GM18873 (cell line): Measurements from ENCODE around the gene RAB40A.
"Not testable (repeated sequence)": the region's sequence is repeated elsewhere in the genome, so short reads cannot be mapped to it uniquely, and the experiment has no call there.

ENCODE experiments used
- ATAC-seq: cut with Tn5 transposase; IDR thresholded peaks from one replicate; pipeline ENCODE4 v1.9.1; 2021; ENCODE audit warnings: mild to moderate bottlenecking, moderate library complexity, moderate number of reproducible peaks; ENCODE audit not compliant: unreplicated experiment, low FRiP score

Gene RAB40A

GRCh38 chrX:103524747-103525146 lies 5.5 kb upstream of the RAB40A start:
- ATAC-seq: no peak

- ATAC-seq: no peak
These were observed 4.3 kb upstream of the RAB40A start for GRCh38 chrX:103523605-103524004.

- ATAC-seq: no peak
These were observed 1.1 kb upstream of the RAB40A start for GRCh38 chrX:103520386-103520785.

GRCh38 chrX:103518571-103518970 lies 718 bp downstream of the RAB40A start:
- no peak for ATAC-seq

- ATAC-seq: no peak
These were observed 2.0 kb downstream of the RAB40A start for GRCh38 chrX:103517246-103517645.

- ATAC-seq: no peak
These were observed 5.7 kb downstream of the RAB40A start for GRCh38 chrX:103513476-103514108.

- ATAC-seq: no peak
These were observed 6.2 kb downstream of the RAB40A start for GRCh38 chrX:103513067-103513466.

- no peak for ATAC-seq
These were observed 9.3 kb downstream of the RAB40A start for GRCh38 chrX:103510031-103510430.

- ATAC-seq: no peak
These were observed 15.5 kb downstream of the RAB40A start for GRCh38 chrX:103503853-103504207.

GRCh38 chrX:103503163-103503852 lies 16.0 kb downstream of the RAB40A start:
- no peak for ATAC-seq

- ATAC-seq: no peak
These were observed 20.5 kb downstream of the RAB40A start for GRCh38 chrX:103498786-103499185.

GRCh38 chrX:103495786-103496185 lies 23.5 kb downstream of the RAB40A start:
- ATAC-seq: no peak

GRCh38 chrX:103493578-103493977 lies 25.7 kb downstream of the RAB40A start:
- not testable (repeated sequence) for ATAC-seq

GRCh38 chrX:103489733-103490132 lies 29.6 kb downstream of the RAB40A start:
- ATAC-seq: not testable (repeated sequence)

- ATAC-seq: no peak
These were observed 30.5 kb downstream of the RAB40A start for GRCh38 chrX:103488794-103489193.

GRCh38 chrX:103488332-103488731 lies 31.0 kb downstream of the RAB40A start:
- ATAC-seq: no peak

- ATAC-seq: no peak
These were observed 35.6 kb downstream of the RAB40A start for GRCh38 chrX:103483720-103484119.

GRCh38 chrX:103480526-103480925 lies 38.8 kb downstream of the RAB40A start:
- no peak for ATAC-seq

- ATAC-seq: no peak
These were observed 41.8 kb downstream of the RAB40A start for GRCh38 chrX:103477496-103477895.

GRCh38 chrX:103475381-103475780 lies 43.9 kb downstream of the RAB40A start:
- no peak for ATAC-seq

- ATAC-seq: not testable (repeated sequence)
These were observed 49.3 kb downstream of the RAB40A start for GRCh38 chrX:103469977-103470376.

- ATAC-seq: no peak
These were observed 51.4 kb downstream of the RAB40A start for GRCh38 chrX:103467887-103468286.
